Measurements from ENCODE around the gene EPHA7.

EPHA7 gene

GRCh38 chr6:93319304-93319703, 100.1 kb downstream of the EPHA7 start:
- DNase-seq = no peak

- no peak for DNase-seq
These were observed 101.2 kb downstream of the EPHA7 start for GRCh38 chr6:93318121-93318520.

- no peak for DNase-seq
These were observed 101.8 kb downstream of the EPHA7 start for GRCh38 chr6:93317592-93317991.

GRCh38 chr6:93307505-93308409, 111.6 kb downstream of the EPHA7 start:
- no peak for DNase-seq

- no peak for DNase-seq
These were observed 114.3 kb downstream of the EPHA7 start for GRCh38 chr6:93305088-93305487.

GRCh38 chr6:93304505-93304904, 114.9 kb downstream of the EPHA7 start:
- DNase-seq = no peak

- DNase-seq = no peak
These were observed 118.7 kb downstream of the EPHA7 start for GRCh38 chr6:93300661-93301060.

GRCh38 chr6:93299622-93300021, 119.7 kb downstream of the EPHA7 start:
- no peak for DNase-seq

- DNase-seq = no peak
These were observed 123.7 kb downstream of the EPHA7 start for GRCh38 chr6:93295631-93296030.

- no peak for DNase-seq
These were observed 124.5 kb downstream of the EPHA7 start for GRCh38 chr6:93294879-93295278.

GRCh38 chr6:93293872-93294271, 125.5 kb downstream of the EPHA7 start:
- DNase-seq = no peak

GRCh38 chr6:93293460-93293859, 125.9 kb downstream of the EPHA7 start:
- DNase-seq = no peak

GRCh38 chr6:93282521-93283031, 136.8 kb downstream of the EPHA7 start:
- DNase-seq = peak; percentile 0

GRCh38 chr6:93278241-93278640, 141.1 kb downstream of the EPHA7 start:
- DNase-seq = no peak

- no peak for DNase-seq
These were observed 146.5 kb downstream of the EPHA7 start for GRCh38 chr6:93272896-93273295.

- no peak for DNase-seq
These were observed 147.1 kb downstream of the EPHA7 start for GRCh38 chr6:93272211-93272610.

GRCh38 chr6:93266116-93266817, 153.1 kb downstream of the EPHA7 start:
- no peak for DNase-seq

- DNase-seq = no peak
These were observed 158.5 kb downstream of the EPHA7 start for GRCh38 chr6:93260881-93261280.

GRCh38 chr6:93259332-93259731, 160.0 kb downstream of the EPHA7 start:
- no peak for DNase-seq

- no peak for DNase-seq
These were observed 166.4 kb downstream of the EPHA7 start for GRCh38 chr6:93252930-93253329.

- DNase-seq = no peak
These were observed 170.7 kb downstream of the EPHA7 start for GRCh38 chr6:93248631-93249030.

- DNase-seq = no peak
These were observed 176.1 kb downstream of the EPHA7 start for GRCh38 chr6:93243231-93243778.

GRCh38 chr6:93242049-93242448, 177.3 kb downstream of the EPHA7 start:
- DNase-seq = no peak

- DNase-seq = no peak
These were observed 180.7 kb downstream of the EPHA7 start for GRCh38 chr6:93238632-93239031.
